Measurements from ENCODE around the gene OSM.
A peak's percentile ranks its signal among the peaks of the same experiment; 100 is the strongest.

OSM gene

DNA sequence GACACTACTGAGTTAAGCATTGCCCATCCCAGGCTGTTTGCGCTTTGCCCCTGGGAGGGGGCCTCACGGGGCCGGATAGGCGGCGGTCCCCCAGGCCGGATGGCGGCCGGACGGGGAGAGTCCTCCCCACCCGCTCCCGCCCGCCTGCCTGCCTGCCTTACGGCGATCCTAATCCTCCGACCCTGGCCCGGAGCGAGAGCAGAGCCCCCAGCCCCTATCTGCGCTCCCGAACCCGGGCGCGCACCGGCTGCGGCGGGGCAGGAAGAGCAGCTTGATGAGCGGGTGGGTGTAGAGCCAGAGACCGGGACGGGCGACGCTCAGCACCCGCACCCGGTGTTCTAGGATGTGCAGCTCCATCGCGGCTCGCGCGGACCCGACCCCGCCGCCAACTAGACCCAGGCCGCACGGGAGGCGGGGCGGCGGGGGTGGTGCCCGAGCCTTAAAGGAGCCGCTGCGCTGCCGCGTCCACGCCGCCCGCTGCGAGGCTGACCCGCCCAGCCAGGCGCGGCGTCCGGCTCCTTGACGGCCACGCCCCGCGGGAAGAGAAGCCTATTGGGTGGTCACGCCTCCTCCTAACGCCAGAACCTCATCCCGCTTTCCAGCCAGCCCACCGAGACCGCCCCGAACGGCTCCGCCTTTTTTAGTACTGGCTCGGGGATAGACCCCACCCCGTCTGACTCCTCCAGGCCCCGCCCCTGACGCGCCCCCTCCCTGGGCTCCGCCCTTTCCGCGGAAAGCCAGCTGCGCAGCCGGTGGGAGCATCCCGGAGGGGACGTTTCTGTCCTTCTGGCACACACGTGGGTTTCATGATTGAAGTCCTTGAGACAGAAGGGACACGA lies 22.7 kb upstream of the OSM start, which contains the start of gene CASTOR1:
TSS of gene CASTOR1 (minus strand) at position 365 of the 839 bp plus-strand sequence. CDS start at position 357, 8 bp downstream.
- Histone ChIP-seq H3K36me3 (ENCODE audit: control insufficient read depth, insufficient read depth, low read length, severe bottlenecking) (peaks cover 39% of the 10 kb centered on the region), H3K4me3 (ENCODE audit: low read length) (peak within 1 kb of the TSS; percentile 83)

DNA sequence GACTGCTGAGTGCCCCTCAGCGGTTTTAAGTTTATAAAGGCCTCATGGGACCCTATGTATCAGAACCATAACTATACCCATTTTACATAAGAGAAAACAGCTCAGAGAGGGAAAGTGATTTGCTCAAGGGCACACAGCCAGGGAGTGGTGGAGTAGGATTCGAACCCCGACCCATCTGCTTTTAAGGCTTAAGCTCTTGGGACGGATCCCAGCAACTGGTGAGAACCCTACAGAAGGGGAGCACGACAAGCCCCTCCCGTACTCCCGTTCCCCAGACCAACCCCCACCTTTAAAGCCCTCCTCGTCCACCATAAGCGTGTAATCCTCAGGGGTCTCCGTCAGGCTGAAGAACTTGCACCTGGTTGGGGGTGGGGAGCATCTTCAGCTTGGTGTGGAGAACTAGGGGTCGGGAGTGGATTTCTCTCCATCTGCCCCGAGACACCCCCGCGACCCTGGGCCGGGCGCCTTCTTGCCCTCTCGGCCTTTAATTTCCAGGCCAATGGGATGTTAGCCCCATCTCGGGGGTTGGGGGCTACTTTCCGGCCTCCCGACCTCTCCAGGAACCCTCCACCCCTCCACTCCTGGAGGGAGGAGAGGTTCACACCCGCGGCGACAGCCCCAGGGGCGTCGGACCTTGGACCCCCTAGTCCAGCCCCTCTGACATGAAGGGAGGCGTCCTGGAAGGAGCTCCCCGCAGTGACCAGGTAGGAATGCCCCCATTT lies 21.9 kb upstream of the OSM start:
- Histone ChIP-seq H3K27me3 (replicated peaks; ENCODE audit: control insufficient read depth, insufficient read depth, low read length) (no peaks in the 10 kb centered on the region), H3K9me3 (ENCODE audit: control insufficient read depth, low read length) (no peaks in the 10 kb centered on the region), H3K9ac (ENCODE audit: low read length) (peak overlapping the region; percentile 86), H3K4me3 (ENCODE audit: low read length) (peak overlapping the region; percentile 83), H3K36me3 (ENCODE audit: control insufficient read depth, insufficient read depth, low read length, severe bottlenecking) (peaks cover 32% of the 10 kb centered on the region), H3K4me1 (ENCODE audit: control insufficient read depth, insufficient read depth, low read length) (peaks cover 34% of the 10 kb centered on the region)
- DNase-seq (ENCODE audit: low read depth) = no peak

More for the DNA sequence above, 22.7 kb upstream of the OSM start, which contains the start of gene CASTOR1:
- peak within 1 kb of the TSS; percentile 86 for H3K9ac ChIP-seq (ENCODE audit: low read length)
- H3K27me3 ChIP-seq (replicated peaks; ENCODE audit: control insufficient read depth, insufficient read depth, low read length) = no peaks in the 10 kb centered on the region
- DNase-seq (ENCODE audit: low read depth) = peak; percentile 100
- peaks cover 34% of the 10 kb centered on the region for H3K4me1 ChIP-seq (ENCODE audit: control insufficient read depth, insufficient read depth, low read length)
- H3K9me3 ChIP-seq (ENCODE audit: control insufficient read depth, low read length) = no peaks in the 10 kb centered on the region

DNA sequence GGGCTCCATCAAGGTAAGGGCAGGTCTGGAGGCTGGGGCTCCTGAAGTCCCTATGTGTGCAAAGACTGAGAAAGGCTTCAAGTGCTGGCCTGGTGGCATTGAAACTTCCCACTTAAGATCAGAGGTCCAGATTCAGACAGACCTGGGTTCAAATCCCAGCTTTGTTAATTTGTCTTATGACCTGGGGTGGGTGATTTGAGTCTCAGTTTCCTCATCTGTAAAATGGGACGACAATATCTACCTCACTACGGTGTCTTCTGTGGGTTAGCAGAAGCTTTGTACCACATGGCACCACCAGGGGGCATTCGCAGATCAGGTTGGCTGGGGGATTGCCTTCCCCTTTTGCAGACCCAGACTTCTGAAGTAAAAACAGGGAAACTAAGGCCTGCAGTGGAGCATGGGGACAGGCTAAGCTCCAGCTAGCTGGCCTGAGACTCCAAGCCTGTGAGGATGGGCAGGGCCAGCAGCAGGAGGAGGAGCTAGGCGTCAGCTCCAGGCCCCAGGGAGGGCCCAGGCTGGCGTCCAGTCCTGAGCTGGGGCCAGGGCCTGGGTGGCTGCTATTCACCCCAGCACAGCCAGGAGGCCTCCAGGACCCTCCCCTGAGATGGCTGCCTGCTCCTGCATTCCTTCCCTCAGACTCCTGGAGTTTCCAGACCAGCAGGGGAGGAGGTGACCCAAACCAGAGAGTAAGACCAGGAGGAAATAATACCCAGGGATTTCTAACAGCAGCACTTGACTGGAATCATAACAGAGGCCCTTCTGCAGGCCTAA lies 21.2 kb upstream of the OSM start:
- DNase-seq (ENCODE audit: low read depth) = peak; percentile 95
- peaks cover 24% of the 10 kb centered on the region for H3K36me3 ChIP-seq (ENCODE audit: control insufficient read depth, insufficient read depth, low read length, severe bottlenecking)
- no peaks in the 10 kb centered on the region for H3K27me3 ChIP-seq (replicated peaks; ENCODE audit: control insufficient read depth, insufficient read depth, low read length)
- H3K4me1 ChIP-seq (ENCODE audit: control insufficient read depth, insufficient read depth, low read length) = peaks cover 34% of the 10 kb centered on the region
- peak overlapping the region; percentile 86 for H3K9ac ChIP-seq (ENCODE audit: low read length)
- H3K4me3 ChIP-seq (ENCODE audit: low read length) = peak overlapping the region; percentile 83
- no peaks in the 10 kb centered on the region for H3K9me3 ChIP-seq (ENCODE audit: control insufficient read depth, low read length)

DNA sequence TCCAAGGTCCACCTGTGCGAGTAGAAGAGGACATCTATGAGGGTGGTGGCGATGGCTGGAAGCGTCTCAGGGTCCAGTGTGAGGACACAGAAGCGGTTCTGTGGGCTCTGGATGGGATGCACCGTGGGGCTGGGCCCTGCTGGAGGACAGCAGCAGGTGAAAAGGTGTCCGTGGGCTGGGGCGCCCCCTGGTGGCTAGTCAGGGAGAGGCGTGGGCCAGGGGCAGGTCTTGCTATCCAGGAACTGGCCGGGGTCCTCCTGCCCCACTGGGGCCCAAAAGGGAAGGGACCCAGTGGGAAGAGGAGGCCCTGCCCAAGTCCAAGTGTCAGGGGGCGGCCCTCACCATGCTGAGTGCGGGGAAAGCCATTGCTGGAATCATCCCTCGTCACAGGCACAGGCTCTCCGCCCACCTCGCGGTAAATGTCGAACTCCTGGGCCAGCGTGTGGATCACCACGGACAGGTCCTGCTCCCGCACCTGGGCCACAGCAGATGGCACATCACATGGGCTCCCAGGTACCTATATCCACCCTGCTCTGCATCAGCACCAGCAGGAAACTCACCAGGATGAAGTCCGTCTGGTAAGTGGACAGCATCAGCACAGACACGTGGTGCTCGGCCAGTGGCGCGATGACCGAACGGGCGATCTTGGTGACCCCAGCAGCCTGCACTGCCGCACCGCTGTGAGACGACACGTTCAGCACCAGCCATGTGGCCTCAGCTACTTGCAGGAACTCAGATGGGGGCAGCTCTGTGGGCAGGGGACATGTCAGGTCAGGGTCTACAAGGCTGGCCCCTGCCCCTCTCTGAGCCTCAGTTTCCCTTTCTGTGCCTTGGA lies 20.4 kb upstream of the OSM start:
- peaks cover 34% of the 10 kb centered on the region for H3K4me1 ChIP-seq (ENCODE audit: control insufficient read depth, insufficient read depth, low read length)
- H3K36me3 ChIP-seq (ENCODE audit: control insufficient read depth, insufficient read depth, low read length, severe bottlenecking) = peaks cover 16% of the 10 kb centered on the region
- DNase-seq (ENCODE audit: low read depth) = peak; percentile 62
- no peaks in the 10 kb centered on the region for H3K27me3 ChIP-seq (replicated peaks; ENCODE audit: control insufficient read depth, insufficient read depth, low read length)
- H3K9me3 ChIP-seq (ENCODE audit: control insufficient read depth, low read length) = no peaks in the 10 kb centered on the region
- H3K4me3 ChIP-seq (ENCODE audit: low read length) = no peak overlapping the region
- H3K9ac ChIP-seq (ENCODE audit: low read length) = no peak overlapping the region

DNA sequence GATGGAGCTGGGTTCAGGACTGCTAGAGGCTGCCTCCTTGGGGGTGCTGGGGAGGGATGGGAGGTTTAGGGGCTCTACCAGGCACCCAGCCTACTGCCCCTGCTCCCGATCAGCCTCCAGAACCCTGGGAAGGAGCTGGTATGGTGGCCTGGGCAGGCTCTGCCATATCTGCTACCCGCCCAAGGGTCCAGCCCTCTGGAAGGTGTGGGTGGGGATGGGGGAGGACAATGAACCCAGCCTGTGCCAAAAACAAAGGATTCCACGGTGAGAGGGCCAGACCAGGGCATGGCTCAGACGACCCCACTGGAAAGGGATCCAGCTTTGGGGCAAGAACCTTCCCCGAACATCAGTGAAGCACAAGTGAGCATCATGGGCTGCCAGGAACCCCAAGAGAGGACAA lies 19.7 kb upstream of the OSM start:
- Histone ChIP-seq H3K9ac (ENCODE audit: low read length) (no peak overlapping the region), H3K36me3 (ENCODE audit: control insufficient read depth, insufficient read depth, low read length, severe bottlenecking) (peaks cover 11% of the 10 kb centered on the region), H3K4me1 (ENCODE audit: control insufficient read depth, insufficient read depth, low read length) (peaks cover 30% of the 10 kb centered on the region), H3K9me3 (ENCODE audit: control insufficient read depth, low read length) (no peaks in the 10 kb centered on the region), H3K4me3 (ENCODE audit: low read length) (no peak overlapping the region), H3K27me3 (replicated peaks; ENCODE audit: control insufficient read depth, insufficient read depth, low read length) (no peaks in the 10 kb centered on the region)
- DNase-seq (ENCODE audit: low read depth) = no peak

DNA sequence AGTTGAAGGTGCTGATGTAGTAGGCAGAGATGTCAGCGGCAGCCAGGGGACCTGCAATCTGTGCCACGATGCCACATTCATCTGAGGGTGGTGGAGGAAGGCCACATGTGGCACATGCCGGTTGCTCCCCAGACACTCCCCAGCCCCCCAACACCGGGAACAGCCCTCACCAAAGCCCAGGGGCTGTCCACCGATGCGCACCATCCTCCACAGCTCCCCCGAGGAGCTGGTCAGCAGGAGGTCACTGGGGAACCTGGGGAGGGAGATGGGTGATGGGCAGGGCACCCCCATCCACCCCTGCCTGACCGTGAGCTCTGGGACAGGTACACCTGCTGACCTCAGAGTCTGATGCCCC lies 19.2 kb upstream of the OSM start:
- Histone ChIP-seq H3K4me1 (ENCODE audit: control insufficient read depth, insufficient read depth, low read length) (peaks cover 25% of the 10 kb centered on the region), H3K36me3 (ENCODE audit: control insufficient read depth, insufficient read depth, low read length, severe bottlenecking) (peaks cover 11% of the 10 kb centered on the region), H3K27me3 (replicated peaks; ENCODE audit: control insufficient read depth, insufficient read depth, low read length) (no peaks in the 10 kb centered on the region), H3K9ac (ENCODE audit: low read length) (no peak overlapping the region), H3K4me3 (ENCODE audit: low read length) (no peak overlapping the region), H3K9me3 (ENCODE audit: control insufficient read depth, low read length) (no peaks in the 10 kb centered on the region)
- DNase-seq (ENCODE audit: low read depth) = no peak

DNA sequence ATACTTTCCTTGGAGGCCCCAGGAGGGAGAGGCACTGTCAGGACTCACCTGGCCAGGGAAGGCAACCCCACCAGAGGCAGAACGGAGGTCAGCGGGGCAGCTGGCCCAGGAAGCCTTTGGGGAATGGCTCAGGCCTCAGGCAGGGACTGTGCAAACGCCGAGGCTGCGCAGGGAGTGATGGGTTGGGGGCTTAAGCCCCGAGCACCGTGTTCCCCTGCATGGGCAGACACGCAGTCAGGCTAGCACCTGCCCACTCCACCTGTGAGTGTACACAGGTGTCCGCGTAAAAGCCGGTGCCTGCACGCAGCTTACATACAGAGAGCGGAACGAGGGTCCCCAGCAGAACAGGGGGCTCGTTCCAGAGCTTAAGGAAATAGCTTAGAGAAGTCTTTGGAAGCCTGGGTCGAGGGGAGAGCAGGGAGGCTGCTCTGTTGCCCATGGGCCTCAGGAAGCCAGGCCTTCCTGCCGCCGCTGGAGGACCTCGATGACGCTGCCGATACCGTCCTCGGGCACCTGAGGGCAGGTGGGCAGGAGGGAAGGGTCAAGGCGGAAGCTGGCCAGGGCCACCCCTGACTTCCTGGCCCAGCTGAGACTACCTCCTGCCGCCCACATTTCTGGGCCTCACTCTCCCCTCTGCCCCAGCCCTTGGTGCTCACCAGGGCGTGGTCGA lies 18.7 kb upstream of the OSM start:
- H3K4me1 ChIP-seq (ENCODE audit: control insufficient read depth, insufficient read depth, low read length) = peaks cover 20% of the 10 kb centered on the region
- H3K9me3 ChIP-seq (ENCODE audit: control insufficient read depth, low read length) = no peaks in the 10 kb centered on the region
- H3K27me3 ChIP-seq (replicated peaks; ENCODE audit: control insufficient read depth, insufficient read depth, low read length) = no peaks in the 10 kb centered on the region

DNA sequence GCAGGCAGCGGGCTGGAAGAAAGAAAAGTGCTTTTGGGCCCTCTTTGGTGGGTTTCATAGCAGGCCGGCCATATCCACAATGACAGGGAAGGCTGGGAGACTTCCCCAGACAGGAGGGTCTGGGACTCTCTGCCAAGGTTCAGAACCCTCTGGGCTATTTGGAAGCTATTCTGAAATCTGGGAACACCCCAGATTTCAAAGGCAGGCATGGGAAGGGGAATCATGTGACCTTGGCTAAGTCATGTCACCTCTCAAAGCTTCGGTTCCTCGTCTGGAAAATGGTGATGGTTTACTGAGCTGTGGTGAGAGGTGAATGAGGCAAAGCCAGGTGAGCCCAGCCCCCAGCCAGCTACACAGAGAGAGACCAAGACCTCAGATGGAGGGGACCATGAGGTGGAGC lies 18.0 kb upstream of the OSM start:
- Histone ChIP-seq H3K4me1 (ENCODE audit: control insufficient read depth, insufficient read depth, low read length) (peaks cover 19% of the 10 kb centered on the region), H3K9me3 (ENCODE audit: control insufficient read depth, low read length) (no peaks in the 10 kb centered on the region), H3K27me3 (replicated peaks; ENCODE audit: control insufficient read depth, insufficient read depth, low read length) (no peaks in the 10 kb centered on the region), H3K4me3 (ENCODE audit: low read length) (no peak overlapping the region), H3K36me3 (ENCODE audit: control insufficient read depth, insufficient read depth, low read length, severe bottlenecking) (peaks cover 11% of the 10 kb centered on the region), H3K9ac (ENCODE audit: low read length) (no peak overlapping the region)
- DNase-seq (ENCODE audit: low read depth) = no peak

More for the DNA sequence above, 18.7 kb upstream of the OSM start:
- Histone ChIP-seq H3K4me3 (ENCODE audit: low read length) (no peak overlapping the region), H3K9ac (ENCODE audit: low read length) (no peak overlapping the region), H3K36me3 (ENCODE audit: control insufficient read depth, insufficient read depth, low read length, severe bottlenecking) (peaks cover 11% of the 10 kb centered on the region)
- no peak for DNase-seq (ENCODE audit: low read depth)

DNA sequence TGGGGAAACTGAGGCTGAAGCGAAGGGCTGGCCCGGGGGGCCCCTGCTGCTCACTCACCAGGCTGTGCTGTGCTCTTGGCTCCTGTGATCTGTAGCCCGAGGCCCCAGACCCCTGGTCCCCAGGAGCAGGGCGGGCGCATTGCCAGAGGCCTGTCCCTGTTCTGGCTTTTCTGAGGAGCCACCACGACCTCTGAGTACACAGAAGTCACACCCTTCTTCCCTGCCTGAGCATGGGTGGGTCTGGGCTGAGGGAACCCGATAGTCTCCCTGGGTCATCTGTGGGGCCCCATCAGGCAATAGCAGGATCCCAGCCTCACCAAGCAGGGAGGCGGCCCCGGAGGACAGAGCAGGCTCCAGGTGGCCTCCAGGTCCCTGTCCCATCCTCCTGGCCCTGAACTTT lies 17.5 kb upstream of the OSM start:
- DNase-seq (ENCODE audit: low read depth) = no peak

DNA sequence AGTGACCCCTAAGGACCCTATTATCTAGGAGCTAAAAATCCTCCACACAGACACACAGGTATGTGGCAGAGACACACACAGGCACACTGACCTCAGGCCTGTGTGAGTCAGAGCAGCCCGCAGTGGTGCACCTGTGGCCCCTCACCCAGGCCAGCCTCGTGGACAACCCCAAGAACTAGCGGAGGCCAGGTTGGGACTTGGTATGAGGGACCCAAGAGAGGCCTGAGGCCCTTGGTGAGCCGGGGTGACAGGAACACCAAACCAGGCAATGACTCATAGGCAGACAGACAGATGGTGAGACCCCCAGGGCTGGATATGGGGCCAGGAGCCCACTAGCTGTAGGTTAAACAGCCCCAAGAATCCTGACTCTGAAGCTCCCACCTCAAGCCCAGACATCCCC lies 16.7 kb upstream of the OSM start:
- no peak for DNase-seq (ENCODE audit: low read depth)

More for the DNA sequence above, 17.5 kb upstream of the OSM start:
- peaks cover 24% of the 10 kb centered on the region for H3K4me1 ChIP-seq (ENCODE audit: control insufficient read depth, insufficient read depth, low read length)
- no peaks in the 10 kb centered on the region for H3K9me3 ChIP-seq (ENCODE audit: control insufficient read depth, low read length)
- no peak overlapping the region for H3K9ac ChIP-seq (ENCODE audit: low read length)
- H3K36me3 ChIP-seq (ENCODE audit: control insufficient read depth, insufficient read depth, low read length, severe bottlenecking) = peaks cover 11% of the 10 kb centered on the region
- no peak overlapping the region for H3K4me3 ChIP-seq (ENCODE audit: low read length)
- H3K27me3 ChIP-seq (replicated peaks; ENCODE audit: control insufficient read depth, insufficient read depth, low read length) = no peaks in the 10 kb centered on the region

More for the DNA sequence above, 16.7 kb upstream of the OSM start:
- Histone ChIP-seq H3K9ac (ENCODE audit: low read length) (no peak overlapping the region), H3K27me3 (replicated peaks; ENCODE audit: control insufficient read depth, insufficient read depth, low read length) (no peaks in the 10 kb centered on the region), H3K4me1 (ENCODE audit: control insufficient read depth, insufficient read depth, low read length) (peaks cover 25% of the 10 kb centered on the region), H3K4me3 (ENCODE audit: low read length) (no peak overlapping the region), H3K9me3 (ENCODE audit: control insufficient read depth, low read length) (no peaks in the 10 kb centered on the region), H3K36me3 (ENCODE audit: control insufficient read depth, insufficient read depth, low read length, severe bottlenecking) (peaks cover 11% of the 10 kb centered on the region)
